Activated T-helper 1 cell treated with anti-CD3 and anti-CD28 coated beads, Interleukin-2, amount 50 U/mL, for 16 hours (primary cell): Measurements from ENCODE around the gene ZNF135.

Experiments used
- DNase-seq, 2 donors: peaks; one replicate each; pipeline ENCODE4 v3.0.0-alpha.2; 2020; ENCODE audit warnings: low read depth in 1 of 2, low spot score in 1 of 2

ZNF135 gene

GRCh38 chr19:58046856-58047255, 12.2 kb upstream of the ZNF135 start:
- no peak for DNase-seq

DNA sequence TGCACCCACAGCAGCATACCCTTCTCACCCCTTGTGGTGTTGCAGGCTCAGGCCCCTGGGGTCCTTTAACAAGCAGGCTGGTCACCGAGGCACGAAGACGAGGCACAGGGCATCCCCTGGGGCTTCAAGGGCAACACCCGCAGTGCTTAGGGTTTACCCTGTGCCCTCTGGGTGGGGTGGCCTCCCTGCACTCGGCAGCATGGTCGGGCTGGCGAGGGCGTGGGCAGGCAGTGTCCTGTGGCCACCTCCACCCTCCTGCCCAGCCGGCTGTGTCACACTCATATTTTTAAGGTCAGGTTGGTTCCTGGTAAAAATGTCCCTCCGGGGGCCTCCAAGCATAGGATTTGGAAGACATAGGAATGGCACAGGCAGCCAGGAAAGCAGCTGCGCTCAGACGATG, 11.4 kb upstream of the ZNF135 start:
- no peak for DNase-seq

GRCh38 chr19:58052256-58052655, 6.8 kb upstream of the ZNF135 start:
- DNase-seq: no peak

DNA sequence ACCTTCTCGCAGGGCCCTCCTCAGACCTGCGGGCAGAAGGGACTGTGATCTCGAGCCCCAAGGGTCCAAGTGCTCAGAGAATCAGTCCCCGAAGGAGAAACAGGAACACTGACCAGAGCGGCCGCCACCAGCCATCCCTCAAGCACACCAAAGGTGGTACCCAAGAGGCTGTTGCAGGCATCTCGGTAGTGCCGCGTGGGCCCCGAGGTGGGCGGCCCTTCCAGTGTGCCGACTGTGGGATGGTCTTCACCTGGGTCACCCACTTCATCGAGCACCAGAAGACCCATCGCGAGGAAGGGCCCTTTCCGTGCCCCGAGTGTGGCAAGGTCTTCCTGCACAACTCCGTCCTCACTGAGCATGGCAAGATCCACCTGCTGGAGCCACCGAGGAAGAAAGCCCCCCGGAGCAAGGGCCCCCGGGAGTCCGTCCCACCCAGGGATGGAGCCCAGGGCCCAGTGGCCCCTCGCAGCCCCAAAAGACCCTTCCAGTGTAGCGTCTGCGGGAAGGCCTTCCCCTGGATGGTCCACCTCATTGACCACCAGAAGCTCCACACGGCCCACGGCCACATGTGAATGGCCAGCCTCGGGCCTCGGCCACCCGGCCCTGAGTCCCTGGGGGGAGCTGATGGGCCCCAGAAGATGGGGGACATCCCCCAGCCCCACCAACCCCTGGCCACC, 5.5 kb upstream of the ZNF135 start:
- no peak for DNase-seq

DNA sequence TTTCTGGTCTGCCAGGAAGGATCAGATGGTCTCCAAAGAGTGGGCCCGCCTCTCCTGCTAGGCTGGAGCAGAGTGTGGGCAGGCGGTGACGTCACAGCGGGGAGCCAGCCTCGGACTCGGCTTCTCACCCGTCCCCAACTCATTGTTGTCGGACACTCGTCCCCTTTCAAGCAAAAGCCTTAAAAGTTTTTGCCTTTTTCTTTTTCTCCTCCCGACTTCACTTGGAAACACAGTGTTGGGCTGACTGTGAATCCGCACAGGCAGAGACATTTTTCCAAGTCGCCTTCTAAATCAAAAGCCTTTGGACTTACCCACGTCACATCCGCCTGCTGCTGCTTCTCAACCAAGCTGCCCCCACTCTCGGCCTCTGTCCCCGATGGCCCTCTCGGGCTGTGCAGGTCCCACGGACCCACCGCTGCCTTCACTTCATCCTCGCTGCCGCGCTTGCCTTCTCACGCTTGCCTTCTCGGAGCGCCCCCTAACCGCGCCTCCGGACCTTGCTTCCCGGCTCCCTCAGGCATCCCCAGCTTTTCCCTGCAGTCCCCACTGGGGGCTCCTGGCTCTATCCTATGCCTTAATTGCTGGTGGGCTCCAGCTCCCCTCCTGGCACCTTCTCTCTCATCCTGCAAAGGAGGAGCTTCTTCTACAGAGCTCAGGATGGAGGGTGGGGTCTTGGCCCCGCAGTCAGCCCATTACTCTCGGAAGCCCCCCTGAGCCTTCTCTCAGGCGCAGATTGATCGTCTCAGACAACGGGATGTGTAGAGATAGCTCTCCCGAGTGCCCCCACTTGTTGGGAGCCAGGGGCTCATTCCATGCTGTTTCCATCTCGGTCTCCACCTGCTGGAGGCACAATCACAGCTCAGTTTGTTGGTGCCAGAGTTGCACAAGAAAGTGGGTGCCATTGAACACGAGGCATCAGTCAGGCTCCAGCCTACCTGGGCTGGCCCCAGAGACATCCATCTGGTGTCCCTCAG, 3.9 kb upstream of the ZNF135 start:
- DNase-seq: no peak

- no peak for DNase-seq
These were observed 2.8 kb upstream of the ZNF135 start for GRCh38 chr19:58056261-58056660.

GRCh38 chr19:58056861-58057260, 2.2 kb upstream of the ZNF135 start:
- DNase-seq: no peak

DNA sequence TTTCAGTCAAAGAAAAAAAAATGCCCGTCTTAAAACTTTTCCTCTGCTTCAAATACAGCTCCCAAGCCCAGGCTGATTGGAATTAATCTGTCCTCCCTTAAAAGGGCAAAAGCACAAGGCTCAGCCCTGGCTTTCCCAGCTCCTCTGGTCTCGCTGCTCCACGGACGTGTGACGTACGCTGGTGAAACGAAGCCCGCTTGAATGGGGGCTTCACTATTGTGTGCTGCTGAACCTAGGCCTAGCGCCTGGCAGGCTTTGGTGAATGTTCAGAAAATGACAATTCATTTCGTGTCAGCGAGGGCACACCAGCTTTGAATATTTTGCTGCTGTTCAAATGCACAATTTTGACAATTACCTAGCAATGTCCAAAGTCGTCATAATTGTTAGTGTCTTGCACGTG, 615 bp upstream of the ZNF135 start:
- no peak for DNase-seq

DNA sequence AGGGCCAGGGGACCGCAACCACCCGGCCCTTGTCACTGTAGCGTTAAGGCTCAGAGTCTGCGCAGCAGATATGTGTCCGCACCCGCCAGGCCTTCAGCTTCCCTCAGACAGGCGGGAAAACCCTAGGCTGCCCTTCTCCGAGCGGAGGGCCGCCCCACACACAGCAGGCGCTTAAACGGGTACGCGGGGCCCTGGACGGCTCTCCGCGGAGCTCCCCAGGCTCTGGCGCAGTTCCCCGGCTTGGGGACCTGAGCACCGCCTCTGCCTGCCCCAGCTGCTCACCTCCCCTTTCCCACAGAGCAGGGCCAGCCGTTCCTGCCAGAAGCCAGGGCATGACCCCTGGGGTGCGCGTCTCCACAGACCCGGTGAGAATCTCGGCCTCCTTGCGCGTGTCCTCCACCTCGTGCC, 593 bp downstream of the ZNF135 start:
- no peak for DNase-seq

DNA sequence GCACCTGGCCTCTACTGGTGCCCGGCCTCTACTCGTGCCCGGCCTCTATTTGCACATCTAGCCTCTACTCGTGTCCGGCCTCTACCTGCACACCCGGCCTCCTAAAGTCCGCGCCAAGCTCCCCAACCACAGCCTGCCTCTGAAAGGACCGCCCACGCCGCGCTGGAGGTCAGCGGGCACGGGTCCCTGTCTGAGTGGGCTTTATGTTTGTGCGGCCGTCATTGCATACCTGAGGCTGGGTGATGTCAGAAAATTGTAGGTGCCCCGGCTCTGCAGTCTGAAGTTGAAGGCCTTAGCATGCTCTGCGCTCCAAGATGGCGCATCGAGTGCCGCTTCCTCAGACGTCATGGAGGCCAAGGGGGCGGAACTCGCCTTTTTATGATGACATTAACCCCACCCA, 1.1 kb downstream of the ZNF135 start:
- no peak for DNase-seq

- no peak for DNase-seq
These were observed 4.6 kb downstream of the ZNF135 start for GRCh38 chr19:58063712-58064111.

- no peak for DNase-seq
These were observed 8.3 kb downstream of the ZNF135 start for GRCh38 chr19:58067240-58067912.

DNA sequence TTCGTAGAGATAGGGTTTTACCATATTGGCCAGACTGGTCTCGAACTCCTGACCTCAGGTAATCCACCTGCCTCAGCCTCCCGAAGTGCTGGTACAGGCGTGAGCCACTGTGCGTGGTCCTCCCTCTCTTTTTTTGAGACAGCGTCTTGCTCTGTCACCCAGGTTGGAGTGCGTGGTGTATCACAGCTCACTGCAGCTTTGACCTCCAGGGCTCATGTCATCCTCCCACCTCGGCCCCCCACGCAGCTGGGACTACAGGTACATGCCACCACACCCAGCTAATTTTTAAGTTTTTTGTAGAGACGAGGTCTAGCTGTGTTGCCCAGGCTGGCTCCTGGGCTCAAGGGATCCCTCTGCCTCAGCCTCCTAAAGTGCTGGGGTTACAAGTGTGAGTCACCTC, 20.7 kb downstream of the ZNF135 start:
- no peak for DNase-seq

DNA sequence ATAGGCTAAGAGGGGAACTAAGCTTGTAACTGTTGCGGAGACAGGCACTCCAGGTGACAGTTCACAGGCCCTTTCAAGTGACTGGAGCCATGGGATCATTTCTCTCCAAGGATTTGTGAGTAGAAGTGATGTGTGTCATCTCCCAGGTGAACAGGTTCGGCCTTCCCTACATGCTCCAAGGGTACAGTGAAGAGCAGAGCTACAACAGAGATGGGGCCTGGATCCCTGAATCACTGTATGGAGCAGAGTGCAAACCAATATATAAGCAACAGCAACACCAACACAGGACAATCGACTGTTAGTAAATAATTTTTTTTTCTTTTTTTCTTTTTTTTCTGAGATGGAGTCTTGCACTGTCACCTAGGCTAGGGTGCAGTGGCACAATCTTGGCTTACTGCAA, 23.9 kb downstream of the ZNF135 start:
- DNase-seq: no peak

DNA sequence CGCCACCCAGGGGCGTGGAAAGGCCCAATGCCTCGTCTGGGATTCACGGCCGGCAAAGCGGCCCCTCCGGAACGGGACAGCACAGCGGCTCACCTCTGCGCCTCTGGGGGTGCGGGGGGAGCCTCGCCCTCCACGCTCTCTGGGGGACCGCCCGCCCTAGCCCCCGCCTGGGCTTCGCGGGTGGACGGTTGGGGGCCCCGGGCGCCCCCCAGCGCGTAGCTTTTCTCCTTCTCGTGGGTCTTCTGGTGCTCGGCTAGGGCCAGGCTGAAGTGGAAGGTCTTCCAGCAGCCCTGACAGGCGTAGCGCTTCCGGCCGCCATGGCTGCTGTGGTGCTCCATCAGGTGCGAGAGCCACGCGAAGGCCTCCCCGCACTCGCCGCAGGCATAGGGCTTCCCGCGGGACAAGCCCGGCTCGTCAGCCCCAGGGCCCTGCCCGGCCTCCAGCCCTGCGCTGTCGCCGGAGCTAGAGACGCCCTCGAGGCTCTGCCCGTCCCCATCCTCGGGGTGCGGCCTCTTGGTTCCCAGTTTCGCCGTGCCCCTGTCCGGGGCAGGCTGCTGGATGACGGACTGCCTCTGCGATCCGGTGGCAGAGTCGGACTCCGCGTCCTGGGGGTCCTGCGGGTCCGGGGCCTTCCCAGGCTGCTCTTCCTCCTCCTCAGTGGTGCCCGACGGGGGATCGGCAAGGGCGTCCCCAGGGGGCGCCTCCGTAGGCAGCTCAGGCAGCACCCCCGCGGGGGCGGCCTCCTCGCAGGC, 25.7 kb downstream of the ZNF135 start:
- DNase-seq: no peak

DNA sequence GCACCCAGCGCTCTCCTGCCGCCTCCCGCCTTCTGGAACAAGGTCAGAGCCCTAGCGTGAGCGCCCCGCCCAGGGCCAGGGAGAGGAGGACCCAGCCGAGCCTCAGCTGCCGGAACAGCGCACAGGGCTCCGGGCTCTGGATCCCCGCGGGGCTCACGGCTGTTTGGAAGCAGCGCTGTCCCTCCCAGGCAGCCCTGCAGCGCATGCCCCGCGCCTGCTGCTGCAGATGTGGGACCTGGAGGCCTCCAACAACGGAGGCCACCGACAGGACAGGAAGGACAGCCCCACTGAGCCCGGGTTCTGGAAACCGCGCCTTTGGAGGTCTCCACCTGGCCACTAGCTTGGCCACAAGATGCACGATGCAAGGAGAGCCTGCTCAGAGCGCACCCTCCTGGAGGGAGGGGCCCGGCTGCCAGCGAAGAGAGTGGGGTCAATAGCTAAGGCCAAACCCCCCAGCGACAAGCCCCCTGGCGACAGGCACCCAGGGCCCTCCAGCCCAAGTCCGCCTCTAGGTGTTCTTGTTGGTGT, 26.3 kb downstream of the ZNF135 start:
- DNase-seq: no peak

DNA sequence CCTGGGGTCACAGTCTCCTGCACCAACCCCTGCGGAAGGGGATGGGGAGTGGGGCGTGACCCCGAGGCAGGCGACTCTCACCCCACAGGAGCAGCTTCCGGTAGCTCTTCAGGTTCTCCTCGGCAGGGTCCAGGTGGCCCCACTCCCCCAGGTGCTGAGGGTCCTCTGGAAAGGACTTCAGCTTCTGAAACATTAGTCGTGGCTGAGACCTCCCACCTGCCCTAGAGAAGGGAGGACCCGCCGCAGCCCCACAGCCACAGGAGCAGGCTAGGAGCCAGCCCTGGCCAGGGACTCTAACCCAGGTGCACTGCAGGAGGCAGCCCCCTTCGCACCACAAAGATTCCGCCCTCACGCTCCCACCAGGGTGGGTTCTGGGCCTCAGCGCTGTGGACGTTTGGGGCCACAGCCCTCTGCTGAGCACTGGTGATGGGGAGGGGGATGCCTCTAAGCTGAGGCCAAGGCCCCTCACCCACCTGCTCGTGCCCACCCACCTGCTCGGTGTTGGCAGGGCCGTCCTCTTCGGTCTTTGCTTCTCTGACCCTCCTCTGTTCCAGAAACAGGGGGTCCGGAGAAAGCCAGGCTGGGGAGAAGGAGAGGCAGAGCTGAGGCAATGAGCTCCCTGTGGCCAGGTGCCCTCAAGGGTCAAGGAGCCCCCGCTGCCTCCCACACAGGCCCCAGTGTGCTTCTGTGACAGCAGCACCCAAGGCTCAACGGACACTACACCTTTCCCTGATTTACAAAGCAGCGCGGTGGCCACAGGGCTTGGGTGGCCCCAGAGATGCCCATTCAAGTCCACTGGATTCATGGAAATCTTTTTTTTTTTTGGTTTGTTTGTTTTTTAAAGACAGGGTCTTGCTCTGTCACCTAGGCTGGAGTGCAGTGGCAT, 28.0 kb downstream of the ZNF135 start:
- DNase-seq: no peak

DNA sequence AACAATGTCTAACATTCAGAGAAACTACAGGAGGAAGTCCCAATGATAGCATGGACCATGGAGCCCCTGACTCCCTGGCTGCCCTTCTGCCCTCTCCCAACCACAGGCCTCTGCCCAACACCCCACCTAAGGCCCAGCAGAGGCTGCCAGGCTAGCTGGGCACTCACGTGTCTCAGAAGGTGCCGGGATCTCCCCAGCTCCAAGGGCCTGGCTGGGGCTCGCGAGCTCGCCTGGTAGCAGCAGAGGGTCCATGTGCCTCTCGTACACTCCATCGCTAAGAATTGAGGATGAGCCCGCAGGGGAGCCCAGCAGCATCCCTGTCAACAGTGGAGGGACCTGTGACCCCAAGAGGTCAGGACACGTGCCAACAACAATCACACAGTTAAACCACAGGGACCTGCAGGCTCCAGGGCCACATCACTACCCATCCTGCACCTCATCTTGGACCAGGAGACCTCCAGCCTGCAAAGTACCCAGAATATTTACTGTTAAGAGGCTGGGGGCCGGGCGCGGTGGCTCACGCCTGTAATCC, 29.5 kb downstream of the ZNF135 start:
- no peak for DNase-seq

- no peak for DNase-seq
These were observed 30.8 kb downstream of the ZNF135 start for GRCh38 chr19:58089846-58090245.
